HG03457 (cell line): ENCODE results near the gene IGF1R.

Experiments
- ATAC-seq: cut with Tn5 transposase; IDR thresholded peaks from one replicate; pipeline ENCODE4 v1.9.1; 2021; ENCODE audit warnings: moderate number of reproducible peaks; ENCODE audit not compliant: unreplicated experiment

IGF1R gene

DNA sequence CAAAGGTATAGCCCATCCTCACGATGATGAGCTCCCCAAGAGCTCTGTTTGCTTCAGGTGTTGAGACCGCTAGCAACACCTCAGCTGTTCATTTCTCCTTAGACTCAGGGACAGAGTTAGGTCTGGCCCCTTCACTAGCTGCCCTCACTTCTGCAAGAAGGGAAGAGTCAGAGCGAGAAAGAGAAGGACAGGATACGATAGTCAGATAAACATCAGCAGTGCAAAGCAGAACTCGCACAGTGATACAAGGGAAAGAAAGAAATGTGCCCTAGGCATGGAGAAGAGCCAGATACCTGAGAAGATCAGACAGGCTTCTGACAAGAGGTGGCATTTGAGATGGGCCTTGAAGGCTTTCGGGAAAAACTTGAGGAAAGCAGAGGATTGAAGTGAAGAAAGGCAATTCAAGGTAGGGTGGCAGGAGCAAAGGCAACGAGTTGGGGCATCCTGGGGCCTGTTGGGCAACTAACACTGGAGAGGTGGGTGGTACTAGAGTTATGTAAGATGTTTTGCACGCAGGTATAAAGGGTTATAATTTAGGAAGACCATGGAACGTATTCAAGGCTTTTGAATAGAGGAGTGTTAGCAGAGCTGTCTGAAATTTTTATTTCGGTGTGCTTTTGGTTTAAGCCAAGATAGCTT is 253.2 kb downstream of the IGF1R start:
- no peak for ATAC-seq

DNA sequence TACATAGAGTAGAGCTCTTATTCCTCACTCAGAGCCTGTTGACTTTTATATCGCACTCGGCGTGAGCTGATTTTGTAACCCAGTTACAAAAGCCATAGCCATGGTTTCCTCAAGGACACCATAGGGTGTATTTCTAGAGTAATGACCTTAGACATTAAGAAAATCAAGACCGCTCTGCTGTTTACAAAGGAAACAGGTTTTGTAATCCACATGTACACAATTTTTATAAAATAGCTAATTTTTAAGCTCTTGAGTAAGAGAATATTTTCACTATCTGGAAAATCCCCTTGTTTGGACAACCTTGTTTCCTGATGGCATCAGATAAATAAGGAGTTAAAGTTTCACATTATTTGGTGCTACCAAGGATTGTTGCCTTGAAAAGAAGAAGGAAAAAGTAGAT is 254.6 kb downstream of the IGF1R start:
- no peak for ATAC-seq

DNA sequence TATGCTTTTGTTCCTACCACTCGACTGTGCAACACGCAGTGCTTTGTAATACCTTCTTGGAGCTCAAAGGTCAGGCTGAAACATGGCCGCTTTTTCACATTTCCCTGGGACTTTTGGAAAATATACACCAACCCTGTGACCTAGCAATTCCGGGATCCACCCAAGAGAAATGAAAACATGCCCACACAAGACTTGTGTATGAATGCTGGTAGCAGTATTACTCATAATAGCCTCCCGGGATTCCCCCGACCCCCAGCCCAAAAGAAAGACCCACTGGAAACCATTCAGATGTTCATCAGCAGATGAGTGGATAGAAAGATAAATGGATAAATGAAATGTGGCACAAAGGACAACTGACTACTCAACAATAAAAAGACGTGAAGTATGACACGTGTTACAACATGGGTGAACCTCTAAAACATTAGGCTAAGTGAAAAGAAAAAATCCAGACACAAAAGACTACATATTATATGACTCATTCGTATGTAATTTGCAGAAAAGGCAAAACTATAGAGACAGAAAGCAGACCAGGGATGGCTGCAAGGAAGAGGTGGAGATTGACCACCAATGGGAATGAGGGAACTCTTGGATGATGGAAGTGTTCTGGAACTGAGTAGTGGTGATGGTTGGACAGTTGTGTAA is 255.2 kb downstream of the IGF1R start:
- ATAC-seq, result no peak

DNA sequence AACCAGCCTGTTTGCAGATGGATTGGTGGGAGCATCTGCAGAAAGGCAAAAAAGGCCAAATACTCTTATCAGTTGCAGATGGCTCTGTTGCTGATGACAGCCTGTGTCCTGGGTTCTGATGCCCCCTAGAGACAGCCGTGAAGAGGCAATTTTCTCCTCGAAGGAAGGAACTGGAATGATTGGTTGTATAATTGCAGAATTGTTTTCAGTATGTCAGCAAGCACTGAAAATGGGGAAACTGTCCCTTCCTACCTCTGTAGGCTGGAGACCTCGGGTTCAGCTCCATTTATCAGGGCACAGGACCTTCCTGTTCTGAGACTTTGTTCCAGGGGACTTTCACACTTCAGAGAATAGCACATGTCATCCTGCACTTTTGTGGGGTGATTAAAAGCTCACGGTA is 256.2 kb downstream of the IGF1R start:
- ATAC-seq, result no peak

DNA sequence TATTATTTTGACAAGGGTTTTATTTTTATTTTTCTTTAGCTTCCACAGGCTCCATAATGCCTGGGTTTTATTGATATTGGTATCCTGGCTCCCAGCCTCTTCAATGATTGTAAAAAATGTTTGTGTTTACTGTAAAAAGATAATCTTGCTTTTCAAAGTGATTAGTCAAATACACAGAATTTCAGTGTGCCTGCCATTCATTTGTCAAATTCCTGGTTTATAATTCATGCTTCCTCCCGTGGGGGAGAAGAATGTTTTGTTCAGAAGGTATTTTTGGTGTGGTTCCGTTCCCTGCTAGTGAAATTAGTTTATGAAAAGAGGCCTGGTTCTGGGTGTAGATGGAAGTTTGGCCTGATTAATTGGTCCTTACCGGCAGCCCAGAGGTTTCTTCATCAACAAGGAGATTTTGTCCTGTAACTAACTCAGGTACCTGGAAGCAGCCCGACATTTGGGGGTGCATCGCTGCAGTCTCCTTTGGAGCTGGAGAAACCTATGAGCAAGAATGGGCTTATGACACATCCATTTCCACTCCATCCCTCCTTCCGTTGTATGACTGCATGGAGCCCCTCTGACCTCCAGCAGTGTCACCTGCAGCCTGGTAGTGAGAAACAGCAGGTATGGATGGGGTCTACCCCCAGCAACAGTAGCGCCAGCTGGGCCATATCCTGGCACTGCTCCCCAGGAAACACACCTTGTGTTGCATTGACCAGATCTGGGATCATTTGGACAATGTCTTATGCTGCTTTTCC is 257.8 kb downstream of the IGF1R start:
- ATAC-seq, result no peak

DNA sequence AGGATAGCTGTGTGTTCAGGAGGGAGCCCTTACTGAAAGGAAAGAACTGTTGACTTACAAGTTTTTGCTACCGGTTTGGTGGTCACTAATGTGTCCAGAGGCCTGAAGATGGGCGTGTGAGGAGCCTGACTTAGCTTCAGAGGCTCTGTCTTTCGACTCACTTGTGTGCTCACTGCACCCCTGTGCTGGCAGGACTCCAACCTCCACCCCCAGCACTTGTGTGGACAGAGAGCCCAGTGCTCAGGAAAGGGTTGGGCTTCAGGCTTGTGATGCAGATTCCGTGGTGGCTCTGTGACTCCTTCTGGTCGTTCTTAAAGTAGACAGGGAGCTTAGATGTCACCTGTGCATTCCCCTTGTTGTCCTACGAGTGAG is 258.4 kb downstream of the IGF1R start:
- no peak for ATAC-seq

DNA sequence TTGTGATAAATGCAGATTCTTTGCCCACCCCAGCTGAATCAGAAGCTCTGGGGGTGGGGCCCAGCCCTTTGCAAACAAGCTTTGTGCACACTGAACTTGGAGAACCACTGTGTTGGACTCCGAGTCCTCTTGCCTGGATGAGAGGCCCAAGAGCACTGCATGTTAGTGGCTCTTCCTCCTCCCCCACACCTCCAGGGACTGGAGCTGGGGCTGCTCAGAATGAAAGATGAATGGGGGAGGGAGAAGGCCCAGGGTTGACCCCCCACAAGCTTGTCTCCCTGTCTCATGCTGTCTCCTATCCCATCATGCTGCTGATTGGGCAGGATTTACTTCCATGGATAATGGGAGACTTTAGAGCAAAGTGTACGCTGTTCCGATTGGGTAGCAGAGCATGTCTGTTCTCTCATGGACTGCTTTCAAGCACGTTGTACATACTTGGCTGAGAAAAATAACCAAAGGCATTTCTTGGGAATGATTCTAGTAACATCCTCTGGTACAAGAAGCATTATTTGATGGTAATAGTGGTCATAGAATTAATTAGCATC is 259.7 kb downstream of the IGF1R start:
- no peak for ATAC-seq

DNA sequence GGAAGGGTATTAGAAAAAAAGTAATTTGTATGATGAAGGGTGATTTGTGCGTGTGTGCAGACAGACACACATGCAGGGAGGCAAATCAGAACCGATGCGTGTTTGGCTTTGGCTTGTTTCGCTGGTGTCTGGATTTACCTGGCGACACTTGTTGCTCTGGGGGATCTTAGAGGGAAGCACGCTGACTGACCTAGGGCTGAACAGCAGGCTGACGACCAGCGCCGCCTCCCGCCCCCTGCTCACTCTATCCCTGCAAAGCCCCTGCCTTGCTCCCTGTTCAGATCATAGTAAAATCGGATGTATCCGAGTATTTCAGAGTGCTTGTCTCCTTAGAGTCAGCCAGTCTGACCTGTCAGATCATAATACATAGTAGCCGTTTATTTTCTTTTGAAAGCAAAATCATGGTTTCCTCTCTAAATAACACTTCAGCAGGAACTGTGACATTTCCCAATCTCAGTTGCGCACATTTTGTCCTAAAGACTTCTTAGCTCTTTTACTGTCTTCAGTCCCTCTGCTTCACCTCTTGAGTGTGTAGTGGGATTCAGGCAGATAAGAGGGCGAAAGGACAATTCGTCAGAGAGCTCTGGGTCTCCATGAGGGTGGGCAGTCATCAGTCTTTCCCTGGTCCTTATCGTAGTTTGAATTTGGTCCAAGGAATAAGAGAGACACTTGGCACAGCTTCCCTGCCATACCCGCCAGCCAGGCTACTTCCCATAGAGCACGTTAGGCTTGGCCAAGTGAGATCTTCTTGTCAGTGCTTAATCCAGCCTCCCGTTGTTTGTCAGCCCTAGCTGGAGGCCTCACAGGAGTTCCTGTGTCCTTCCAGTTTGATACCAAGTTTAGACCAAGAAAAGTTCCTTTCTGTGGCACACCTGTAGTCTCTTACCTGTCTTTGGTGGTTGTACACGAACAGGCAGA is 261.9 kb downstream of the IGF1R start:
- ATAC-seq, result no peak

DNA sequence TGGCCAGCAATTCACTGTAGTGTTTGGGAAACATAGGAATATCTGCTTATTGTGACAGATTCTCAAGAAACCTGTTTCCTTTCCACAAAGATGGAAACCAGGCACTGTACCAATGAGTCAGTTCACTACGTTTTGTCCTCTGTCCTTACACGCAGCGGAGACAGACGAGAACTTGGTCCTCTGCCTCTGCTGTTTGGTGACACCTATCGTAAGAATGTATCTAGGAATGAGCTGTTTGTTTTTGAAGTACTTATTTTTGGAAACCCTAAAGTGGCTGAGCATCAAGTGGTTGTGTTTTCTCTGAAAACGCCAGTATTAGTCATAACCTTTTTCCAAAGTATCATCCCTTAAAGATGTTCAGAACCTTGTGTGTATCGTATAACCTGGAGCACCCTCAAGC is 266.3 kb downstream of the IGF1R start:
- no peak for ATAC-seq

DNA sequence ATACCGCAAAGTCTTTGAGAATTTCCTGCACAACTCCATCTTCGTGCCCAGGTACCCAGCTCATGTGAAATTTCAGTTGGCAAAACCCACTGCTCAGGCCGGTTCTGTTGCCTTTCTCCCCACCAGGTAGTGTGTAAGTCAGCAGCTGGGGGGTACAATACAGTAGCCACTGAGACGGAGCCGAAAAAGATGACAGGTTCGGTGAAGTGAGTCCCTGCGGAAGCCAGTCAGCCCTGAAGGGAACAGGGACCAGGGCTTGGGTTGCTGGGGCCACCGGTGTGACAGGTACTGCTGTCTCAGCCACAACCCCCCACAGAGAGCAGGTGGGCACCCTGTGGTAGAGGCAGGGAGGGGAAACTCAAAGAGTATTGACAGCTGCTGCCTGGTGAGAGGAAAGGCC is 268.5 kb downstream of the IGF1R start:
- ATAC-seq, result no peak

DNA sequence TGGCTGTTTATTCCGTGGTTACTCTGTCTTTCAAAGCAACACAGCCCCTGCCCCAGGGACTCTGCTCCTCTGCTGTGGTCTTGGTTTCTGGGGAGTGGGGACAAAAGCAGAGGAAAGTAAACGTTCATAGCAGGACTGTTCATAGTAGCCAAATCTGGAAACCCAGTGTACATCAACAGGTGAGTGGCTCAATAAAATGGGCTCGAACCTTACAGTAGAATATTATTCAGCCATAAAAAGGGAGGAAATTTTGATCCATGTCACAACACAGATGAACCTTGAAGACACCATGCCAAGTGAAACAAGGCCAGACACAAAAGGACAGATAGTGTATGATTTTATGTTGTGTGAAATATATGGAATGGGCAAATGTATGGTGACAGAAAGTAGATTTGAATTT is 269.1 kb downstream of the IGF1R start:
- no peak for ATAC-seq

DNA sequence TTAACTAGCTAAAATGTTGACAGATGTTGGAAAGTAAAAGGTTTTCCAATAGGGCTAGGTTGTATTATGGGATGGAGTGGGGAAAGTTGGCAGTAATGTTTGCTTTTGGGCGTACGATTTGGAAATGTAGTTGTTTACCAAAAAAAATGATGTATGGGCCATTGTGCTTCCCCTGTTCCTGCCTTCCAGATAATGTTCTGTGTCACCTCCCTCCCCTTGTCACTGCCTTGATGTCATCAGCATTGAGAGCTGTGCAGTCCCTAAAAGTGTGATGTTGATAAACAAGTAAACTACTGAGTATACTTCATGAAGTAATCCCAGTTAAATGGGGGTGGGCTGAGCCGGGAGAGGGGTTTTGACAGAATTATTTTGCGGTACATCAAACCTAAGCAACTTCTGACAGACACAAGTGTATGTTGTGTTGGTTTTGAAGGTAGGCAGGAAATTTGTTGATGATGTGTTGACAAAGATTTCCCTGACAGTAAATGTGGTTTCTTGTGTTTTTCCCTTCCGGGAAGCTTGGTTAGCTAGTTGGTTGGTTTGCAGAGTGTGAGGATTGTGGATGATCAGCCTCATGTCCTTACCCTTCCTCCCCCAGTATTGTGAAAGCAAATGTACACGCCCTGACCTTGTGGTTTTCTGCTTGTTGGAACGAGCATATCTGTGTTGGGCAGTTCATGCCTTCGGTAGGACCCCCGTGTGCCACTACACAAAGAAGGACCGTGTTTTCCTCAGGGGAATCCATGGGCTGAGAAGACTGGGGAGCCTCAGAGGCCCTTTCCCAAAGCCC is 271.9 kb downstream of the IGF1R start:
- no peak for ATAC-seq

DNA sequence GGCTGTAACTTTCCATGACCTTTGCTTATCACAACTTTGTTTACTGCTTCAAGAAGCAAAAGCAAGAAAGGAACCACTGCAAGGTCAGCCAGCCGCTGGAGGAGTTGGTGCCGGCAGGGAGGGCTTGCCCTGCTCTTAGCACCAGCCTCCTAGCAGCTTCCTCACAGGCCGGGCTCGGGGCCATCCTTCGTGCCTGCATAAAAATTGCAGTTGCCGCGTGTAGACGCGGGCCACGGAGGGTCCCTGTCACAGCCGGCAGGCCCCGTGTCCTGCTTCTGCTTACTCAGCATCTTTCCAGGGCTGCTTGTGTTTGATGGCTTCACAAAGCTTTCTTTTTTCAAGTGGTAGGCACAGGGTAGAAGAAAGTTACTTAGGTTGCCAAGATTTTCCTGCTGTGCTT is 274.8 kb downstream of the IGF1R start:
- ATAC-seq, result no peak

DNA sequence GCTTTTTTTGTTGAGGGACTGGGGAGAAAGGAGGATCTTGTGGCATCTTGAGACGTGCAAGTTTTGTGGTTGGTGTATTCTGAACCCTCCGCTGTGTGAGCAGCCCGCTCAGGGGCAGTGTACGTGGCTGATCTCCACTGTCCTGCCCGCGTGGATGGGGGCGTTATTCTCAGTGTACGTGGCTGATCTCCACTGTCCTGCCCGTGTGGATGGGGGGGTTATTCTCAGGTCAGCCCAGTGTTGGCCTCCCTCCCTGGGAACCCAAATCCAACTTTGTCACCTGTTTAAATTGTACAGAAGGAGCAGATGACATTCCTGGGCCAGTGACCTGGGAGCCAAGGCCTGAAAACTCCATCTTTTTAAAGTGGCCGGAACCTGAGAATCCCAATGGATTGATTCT is 275.2 kb downstream of the IGF1R start:
- no peak for ATAC-seq

DNA sequence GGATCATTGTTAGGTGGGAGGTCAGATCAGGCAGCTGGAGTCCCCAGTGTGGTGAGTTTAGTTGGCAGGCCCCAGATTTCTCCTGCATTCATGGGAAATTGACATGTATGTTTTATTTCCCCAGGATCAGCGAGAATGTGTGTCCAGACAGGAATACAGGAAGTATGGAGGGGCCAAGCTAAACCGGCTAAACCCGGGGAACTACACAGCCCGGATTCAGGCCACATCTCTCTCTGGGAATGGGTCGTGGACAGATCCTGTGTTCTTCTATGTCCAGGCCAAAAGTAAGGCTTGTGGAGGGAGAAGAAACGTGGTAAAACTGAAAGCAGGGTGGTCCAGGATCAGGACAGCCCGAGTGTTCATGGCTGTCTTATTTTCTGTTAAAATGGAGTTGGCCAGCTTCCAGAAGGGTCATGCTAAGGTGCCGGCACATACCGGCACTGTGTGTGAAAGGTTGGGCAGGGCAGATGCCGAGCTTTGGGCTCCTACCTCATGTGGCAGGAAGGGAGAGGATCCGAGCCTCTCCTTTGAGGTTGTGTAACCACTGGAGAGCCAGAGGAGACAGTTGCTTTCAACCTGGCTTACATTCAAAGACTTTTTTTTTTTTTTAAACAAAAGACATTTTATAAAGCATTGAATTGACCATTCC is 276.2 kb downstream of the IGF1R start:
- ATAC-seq, result no peak

DNA sequence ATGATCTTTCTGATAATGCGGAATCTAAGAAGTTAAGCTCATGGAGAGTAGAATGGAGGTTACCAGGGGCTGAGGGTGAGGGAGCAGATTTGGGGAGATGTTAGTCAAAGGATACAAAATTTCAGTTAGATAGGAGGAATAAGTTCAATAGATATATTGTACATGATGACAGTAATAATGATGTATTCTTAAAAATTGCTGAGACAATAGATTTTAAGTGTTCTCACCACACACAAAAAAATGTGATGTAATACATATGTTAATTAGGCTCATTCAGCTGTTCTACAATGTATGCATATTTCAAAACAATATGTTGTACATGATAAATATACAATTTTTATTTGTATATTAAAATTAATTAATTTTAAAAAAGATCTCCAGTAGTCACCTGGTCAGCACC is 277.9 kb downstream of the IGF1R start:
- no peak for ATAC-seq

DNA sequence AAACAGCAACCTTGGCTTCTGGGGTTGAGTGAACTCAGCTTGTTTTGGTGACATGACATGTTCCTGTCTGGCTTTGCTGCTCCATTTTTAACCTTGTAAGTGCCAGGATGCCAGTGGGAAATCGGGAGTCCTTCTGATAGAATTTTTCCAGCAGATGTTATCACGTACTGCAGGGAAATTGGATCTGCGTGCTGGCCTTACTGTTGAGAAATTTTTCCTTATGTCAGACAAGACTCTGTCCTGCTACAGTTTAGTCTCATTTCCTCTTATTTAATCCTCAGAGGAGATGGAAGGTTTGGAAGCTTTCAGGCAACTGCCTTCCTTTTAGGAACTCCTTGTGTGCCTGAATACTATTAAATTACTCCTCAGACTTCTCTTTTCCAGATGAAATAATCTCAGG is 278.7 kb downstream of the IGF1R start:
- no peak for ATAC-seq

DNA sequence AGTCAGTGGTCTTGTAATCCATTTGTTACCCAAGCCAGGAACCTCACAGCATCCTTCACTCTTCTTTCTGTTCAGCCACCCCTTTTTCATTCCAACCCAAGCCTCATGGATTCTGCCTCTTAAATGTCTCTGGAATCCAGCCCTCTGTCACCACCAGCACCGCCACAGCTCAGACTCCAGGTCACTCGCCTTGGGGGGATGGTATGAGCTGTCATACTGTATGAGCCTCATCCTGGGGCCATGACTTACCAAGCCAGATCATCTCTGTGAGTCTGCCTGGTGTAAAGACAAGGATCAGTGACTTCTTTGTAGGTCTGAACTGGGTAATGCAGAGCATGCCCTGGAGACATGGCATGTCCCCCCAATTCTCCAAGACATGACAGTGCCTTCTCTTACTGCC is 279.7 kb downstream of the IGF1R start:
- no peak for ATAC-seq

DNA sequence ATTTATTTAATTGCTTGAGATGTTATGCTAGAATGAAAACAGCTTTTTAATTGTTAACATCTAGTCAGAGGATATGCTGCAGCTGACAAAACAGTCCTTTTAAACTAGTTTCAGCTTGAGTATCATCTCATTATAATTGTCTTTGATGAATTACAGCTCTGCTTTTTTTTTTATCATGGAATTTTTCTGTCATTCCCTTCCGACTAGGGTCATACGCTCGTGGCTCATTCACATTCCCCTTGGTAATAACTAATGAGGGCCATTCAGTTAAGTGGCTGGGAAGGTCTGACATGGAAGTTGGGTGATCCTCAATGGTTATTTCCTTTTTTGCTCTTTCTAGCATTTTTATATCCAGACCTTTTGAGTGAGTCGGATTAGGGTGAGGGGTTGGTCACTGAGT is 282.2 kb downstream of the IGF1R start:
- no peak for ATAC-seq

DNA sequence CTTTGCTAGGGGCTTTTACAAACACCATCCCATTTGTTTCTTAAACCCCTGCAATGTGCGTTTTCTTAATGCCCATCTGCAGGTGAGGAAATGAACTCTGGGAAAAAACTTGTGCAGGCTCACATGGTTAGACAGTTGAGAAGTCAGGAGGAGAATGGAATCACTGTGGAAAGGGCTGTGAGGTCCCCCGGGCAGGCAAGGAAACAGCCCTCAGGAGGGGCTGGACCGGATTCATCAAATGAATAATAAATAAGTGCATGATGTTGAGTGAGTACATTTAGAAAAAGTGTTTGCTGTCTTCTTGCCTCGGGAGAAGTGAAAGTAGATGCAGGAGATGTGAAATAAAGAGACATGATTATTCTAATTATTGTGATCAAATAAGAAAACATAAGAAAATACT is 282.7 kb downstream of the IGF1R start:
- no peak for ATAC-seq
